HepG2 (cell line): ENCODE data around the gene BRAT1.

Experiments
- EP300 ChIP-seq, 3 experiments: sonication (generic) in 1 of 3; formaldehyde crosslinking in 1 of 3; IDR thresholded peaks; 2 replicates each; pipeline versions ENCODE4 v1.5.1 to v1.6.1; 2011 to 2020; ENCODE audit warnings: low read depth in 2 of 3, low read length in 2 of 3, borderline replicate concordance in 1 of 3, improper control_type of control experiment in 1 of 3, mild to moderate bottlenecking in 1 of 3, missing genetic modification reagents in 1 of 3, moderate library complexity in 1 of 3
- GABPA ChIP-seq, 2 experiments: IDR thresholded peaks; 2 replicates each; pipeline ENCODE4 v1.6.1; 2011 to 2016; ENCODE audit warnings: low read depth in 2 of 2, low read length in 1 of 2, missing biosample characterization in 1 of 2, missing genetic modification characterization in 1 of 2
- KDM1A ChIP-seq: IDR thresholded peaks from 2 replicates; pipeline ENCODE4 v1.6.1; 2016; ENCODE audit warnings: missing compliant biosample characterization
- KLF11 ChIP-seq: IDR thresholded peaks from 2 replicates; pipeline ENCODE4 v1.6.1; 2016; ENCODE audit warnings: missing compliant biosample characterization
- NFE2L2 ChIP-seq: fragments of 150-350 bp; IDR thresholded peaks from 2 replicates; pipeline ENCODE4 v1.6.1; 2014; ENCODE audit warnings: low read length
- POLR2A ChIP-seq, 2 experiments: IDR thresholded peaks; 2 replicates each; pipeline ENCODE4 v1.6.1; 2011; ENCODE audit warnings: low read depth in 2 of 2, low read length in 2 of 2, mild to moderate bottlenecking in 1 of 2, moderate library complexity in 1 of 2; ENCODE audit not compliant: insufficient read depth in 1 of 2
- SIN3A ChIP-seq: IDR thresholded peaks from 2 replicates; pipeline ENCODE4 v1.6.1; 2011; ENCODE audit warnings: low read depth, mild to moderate bottlenecking, control low read depth, low read length, borderline replicate concordance
- ZNF83 ChIP-seq: sonication (generic); formaldehyde crosslinking; IDR thresholded peaks from 2 replicates; pipeline ENCODE4 v1.4.0; 2020; ENCODE audit warnings: missing genetic modification reagents, mild to moderate bottlenecking, borderline replicate concordance
- TF ChIP-seq, protein P1 (sequence below): fragments of 450-650 bp; IDR thresholded peaks from 2 replicates; pipeline ENCODE4 v1.6.1; 2017; ENCODE audit warnings: mild to moderate bottlenecking
- TF ChIP-seq, protein P2 (sequence below): sonication (generic); formaldehyde crosslinking; IDR thresholded peaks from 2 replicates; pipeline ENCODE4 v1.4.0; 2020; ENCODE audit warnings: mild to moderate bottlenecking, missing genetic modification reagents, borderline replicate concordance
- TF ChIP-seq, protein P3 (sequence below): sonication (generic); formaldehyde crosslinking; IDR thresholded peaks from 2 replicates; pipeline ENCODE4 v1.4.0; 2020; ENCODE audit warnings: missing genetic modification reagents

DNA sequence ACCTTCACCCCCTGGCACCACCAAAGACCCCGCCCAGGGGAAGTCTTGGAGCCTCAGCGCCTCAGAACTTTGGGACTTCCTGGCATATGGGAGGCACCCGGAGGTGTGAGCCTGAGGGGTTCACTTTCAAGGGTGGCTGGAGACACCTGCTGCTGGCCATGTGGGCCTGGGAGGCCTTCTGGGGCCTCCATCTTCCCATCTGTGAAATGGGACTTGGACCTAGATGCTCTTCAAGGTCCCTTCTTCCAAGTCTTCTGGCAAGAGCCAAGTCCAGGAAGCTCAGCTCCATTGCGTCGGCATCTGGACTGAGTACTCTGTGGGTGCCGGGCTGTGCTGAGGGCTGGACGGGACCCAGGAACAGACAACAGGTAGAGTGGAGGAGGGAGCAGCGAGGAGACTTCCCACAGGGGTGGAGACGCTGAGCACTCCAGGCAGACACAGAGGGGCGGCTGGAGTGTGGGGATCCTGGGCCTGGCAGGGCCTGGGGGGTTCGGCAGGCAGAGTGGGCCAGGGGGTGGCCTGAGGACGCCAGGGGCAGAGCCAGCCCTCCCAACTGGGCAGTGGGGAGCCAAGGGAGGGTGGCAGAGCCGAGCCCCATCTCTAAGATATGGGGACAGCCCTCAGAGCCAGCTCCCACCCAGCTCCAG lies 45.1 kb downstream of the BRAT1 start:
- TF ChIP-seq POLR2A (IDR thresholded peaks at IDR 0.05; ENCODE audit: insufficient read depth in 1 of 2, low read depth in 2 of 2, low read length in 2 of 2): no peak
- TF ChIP-seq, protein P1, sequence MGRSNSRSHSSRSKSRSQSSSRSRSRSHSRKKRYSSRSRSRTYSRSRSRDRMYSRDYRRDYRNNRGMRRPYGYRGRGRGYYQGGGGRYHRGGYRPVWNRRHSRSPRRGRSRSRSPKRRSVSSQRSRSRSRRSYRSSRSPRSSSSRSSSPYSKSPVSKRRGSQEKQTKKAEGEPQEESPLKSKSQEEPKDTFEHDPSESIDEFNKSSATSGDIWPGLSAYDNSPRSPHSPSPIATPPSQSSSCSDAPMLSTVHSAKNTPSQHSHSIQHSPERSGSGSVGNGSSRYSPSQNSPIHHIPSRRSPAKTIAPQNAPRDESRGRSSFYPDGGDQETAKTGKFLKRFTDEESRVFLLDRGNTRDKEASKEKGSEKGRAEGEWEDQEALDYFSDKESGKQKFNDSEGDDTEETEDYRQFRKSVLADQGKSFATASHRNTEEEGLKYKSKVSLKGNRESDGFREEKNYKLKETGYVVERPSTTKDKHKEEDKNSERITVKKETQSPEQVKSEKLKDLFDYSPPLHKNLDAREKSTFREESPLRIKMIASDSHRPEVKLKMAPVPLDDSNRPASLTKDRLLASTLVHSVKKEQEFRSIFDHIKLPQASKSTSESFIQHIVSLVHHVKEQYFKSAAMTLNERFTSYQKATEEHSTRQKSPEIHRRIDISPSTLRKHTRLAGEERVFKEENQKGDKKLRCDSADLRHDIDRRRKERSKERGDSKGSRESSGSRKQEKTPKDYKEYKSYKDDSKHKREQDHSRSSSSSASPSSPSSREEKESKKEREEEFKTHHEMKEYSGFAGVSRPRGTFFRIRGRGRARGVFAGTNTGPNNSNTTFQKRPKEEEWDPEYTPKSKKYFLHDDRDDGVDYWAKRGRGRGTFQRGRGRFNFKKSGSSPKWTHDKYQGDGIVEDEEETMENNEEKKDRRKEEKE: no peak
- TF ChIP-seq KDM1A (CRISPR knock-in tag): no peak
- TF ChIP-seq, protein P2, sequence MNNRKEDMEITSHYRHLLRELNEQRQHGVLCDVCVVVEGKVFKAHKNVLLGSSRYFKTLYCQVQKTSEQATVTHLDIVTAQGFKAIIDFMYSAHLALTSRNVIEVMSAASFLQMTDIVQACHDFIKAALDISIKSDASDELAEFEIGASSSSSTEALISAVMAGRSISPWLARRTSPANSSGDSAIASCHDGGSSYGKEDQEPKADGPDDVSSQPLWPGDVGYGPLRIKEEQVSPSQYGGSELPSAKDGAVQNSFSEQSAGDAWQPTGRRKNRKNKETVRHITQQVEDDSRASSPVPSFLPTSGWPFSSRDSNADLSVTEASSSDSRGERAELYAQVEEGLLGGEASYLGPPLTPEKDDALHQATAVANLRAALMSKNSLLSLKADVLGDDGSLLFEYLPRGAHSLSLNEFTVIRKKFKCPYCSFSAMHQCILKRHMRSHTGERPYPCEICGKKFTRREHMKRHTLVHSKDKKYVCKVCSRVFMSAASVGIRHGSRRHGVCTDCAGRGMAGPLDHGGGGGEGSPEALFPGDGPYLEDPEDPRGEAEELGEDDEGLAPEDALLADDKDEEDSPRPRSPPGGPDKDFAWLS: no peak
- no peak for TF ChIP-seq NFE2L2
- no peak for TF ChIP-seq GABPA (IDR thresholded peaks at IDR 0.05; ENCODE audit: low read depth, low read length)
- no peak for TF ChIP-seq GABPA (CRISPR knock-in tag; IDR thresholded peaks at IDR 0.05; ENCODE audit: low read depth)
- TF ChIP-seq, protein P3, sequence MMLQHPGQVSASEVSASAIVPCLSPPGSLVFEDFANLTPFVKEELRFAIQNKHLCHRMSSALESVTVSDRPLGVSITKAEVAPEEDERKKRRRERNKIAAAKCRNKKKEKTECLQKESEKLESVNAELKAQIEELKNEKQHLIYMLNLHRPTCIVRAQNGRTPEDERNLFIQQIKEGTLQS (CRISPR knock-in tag): no peak
- no peak for TF ChIP-seq ZNF83
- no peak for TF ChIP-seq SIN3A
- TF ChIP-seq KLF11: no peak
- TF ChIP-seq EP300 (IDR thresholded peaks at IDR 0.05; ENCODE audit: low read depth in 2 of 2, low read length in 2 of 2): no peak
- no peak for TF ChIP-seq EP300 (CRISPR knock-in tag; IDR thresholded peaks at IDR 0.05; ENCODE audit: borderline replicate concordance)
